Measurements from ENCODE around the gene NALF2.

NALF2 gene

GRCh38 chrX:69503782-69504625, at the start of gene NALF2:
Gene NALF2, plus strand, starts transcription at chrX:69504326. Its CDS starts 957 bp downstream, at chrX:69505283.
- DNase-seq = peak; percentile 25 to 54

- DNase-seq = no peak
Observed at GRCh38 chrX:69457756-69458155, 46.4 kb upstream of the NALF2 start.

GRCh38 chrX:69466546-69466945, 37.6 kb upstream of the NALF2 start:
- DNase-seq = no peak

GRCh38 chrX:69469975-69470374, 34.2 kb upstream of the NALF2 start:
- no peak for DNase-seq

- no peak for DNase-seq
Observed at GRCh38 chrX:69489625-69490024, 14.5 kb upstream of the NALF2 start.

- peak; percentile 2 to 8 for DNase-seq
Observed at GRCh38 chrX:69493193-69493592, 10.9 kb upstream of the NALF2 start.

- DNase-seq = no peak
Observed at GRCh38 chrX:69493766-69494165, 10.4 kb upstream of the NALF2 start.

- DNase-seq = no peak
Observed at GRCh38 chrX:69496183-69496582, 7.9 kb upstream of the NALF2 start.

GRCh38 chrX:69501429-69501828, 2.7 kb upstream of the NALF2 start:
- no peak for DNase-seq

GRCh38 chrX:69503228-69503781, 821 bp upstream of the NALF2 start:
- DNase-seq = peak; percentile 37 to 63

GRCh38 chrX:69504626-69505612, 793 bp downstream of the NALF2 start:
- no peak for DNase-seq

GRCh38 chrX:69505772-69506616, 1.9 kb downstream of the NALF2 start:
- DNase-seq = no peak

GRCh38 chrX:69506617-69507499, 2.7 kb downstream of the NALF2 start:
- DNase-seq = no peak

- no peak for DNase-seq
Observed at GRCh38 chrX:69507500-69507789, 3.3 kb downstream of the NALF2 start.

GRCh38 chrX:69508610-69509009, 4.5 kb downstream of the NALF2 start:
- DNase-seq = no peak

GRCh38 chrX:69510137-69510715, 6.1 kb downstream of the NALF2 start:
- no peak for DNase-seq

- DNase-seq = no peak
Observed at GRCh38 chrX:69510914-69511513, 6.9 kb downstream of the NALF2 start.

GRCh38 chrX:69522052-69522451, 17.9 kb downstream of the NALF2 start:
- DNase-seq = no peak

- no peak for DNase-seq
Observed at GRCh38 chrX:69523314-69523713, 19.2 kb downstream of the NALF2 start.

GRCh38 chrX:69524781-69525363, 20.7 kb downstream of the NALF2 start:
- no peak for DNase-seq
